Heart left ventricle (tissue), 13 donors: ENCODE data around the gene DVL1.

Source experiments
- POLR2A ChIP-seq, 2 donors: fragments of 450-650 bp; IDR thresholded peaks; one replicate each; pipeline ENCODE4 v1.6.1; 2017; ENCODE audit warnings: antibody characterized with exemption in 2 of 2, mild to moderate bottlenecking in 2 of 2, moderate library complexity in 2 of 2
- TF ChIP-seq, protein P1 (sequence below), 12 donors: fragments of 200-600 bp; sonication (generic) in 4 of 12; IDR thresholded peaks; one replicate each; pipeline versions ENCODE4 v1.5.0 to v1.8.0; 2018 to 2022; ENCODE audit warnings: antibody characterized with exemption in 12 of 12, mild to moderate bottlenecking in 5 of 12
- donor health status: ischemic (EF 13 %, LVEDD 7.1; RV severe dilation, severe dysfunction).
- donor health status: DM: no; HTN: yes; CAD: no.
- donor health status: DM: no; HTN: no; CAD: no.
- donor health status: ischemic (EF 25% LVEDD 6.9; RV normal size, moderate dysfunction).
- donor health status: ischemic (EF 25% LVEDD 5.7; RV mildly dilated, moderate dysfunction).
- donor health status: ischemic (EF 35%, LVEDD 5.7; RV mildly dilated, moderate dysfunction).
- donor health status: nonischemic (EF 11% LVEDD 7.7; RV severe dilation, severe dysfunction).
- donor health status: DM: yes; HTN: yes; CAD: no.
- donor health status: PGD.
- donor health status: ischemic (EF 29% LVEDD 5.4; RV normal size, mild dysfunction).
- donor health status: nonischemic (EF 23%, LVEDD 6.1; RV moderate dilation, normal function).

DNA sequence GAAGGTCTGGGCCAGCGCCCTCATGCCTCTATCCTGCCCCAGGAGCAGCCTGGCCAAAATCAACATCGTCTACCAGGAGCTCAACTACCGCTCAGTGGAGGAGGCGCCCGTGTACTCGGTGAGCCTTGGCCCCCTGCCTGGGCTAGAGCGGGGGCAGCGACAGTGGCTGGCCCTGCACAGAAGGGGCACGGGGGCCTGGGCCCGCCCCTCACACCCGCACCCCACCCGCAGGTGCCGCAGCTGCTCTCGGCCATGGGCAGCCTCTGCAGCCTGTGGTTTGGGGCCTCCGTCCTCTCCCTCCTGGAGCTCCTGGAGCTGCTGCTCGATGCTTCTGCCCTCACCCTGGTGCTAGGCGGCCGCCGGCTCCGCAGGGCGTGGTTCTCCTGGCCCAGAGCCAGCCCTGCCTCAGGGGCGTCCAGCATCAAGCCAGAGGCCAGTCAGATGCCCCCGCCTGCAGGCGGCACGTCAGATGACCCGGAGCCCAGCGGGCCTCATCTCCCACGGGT, 58.1 kb downstream of the DVL1 start:
- TF ChIP-seq, protein P1, sequence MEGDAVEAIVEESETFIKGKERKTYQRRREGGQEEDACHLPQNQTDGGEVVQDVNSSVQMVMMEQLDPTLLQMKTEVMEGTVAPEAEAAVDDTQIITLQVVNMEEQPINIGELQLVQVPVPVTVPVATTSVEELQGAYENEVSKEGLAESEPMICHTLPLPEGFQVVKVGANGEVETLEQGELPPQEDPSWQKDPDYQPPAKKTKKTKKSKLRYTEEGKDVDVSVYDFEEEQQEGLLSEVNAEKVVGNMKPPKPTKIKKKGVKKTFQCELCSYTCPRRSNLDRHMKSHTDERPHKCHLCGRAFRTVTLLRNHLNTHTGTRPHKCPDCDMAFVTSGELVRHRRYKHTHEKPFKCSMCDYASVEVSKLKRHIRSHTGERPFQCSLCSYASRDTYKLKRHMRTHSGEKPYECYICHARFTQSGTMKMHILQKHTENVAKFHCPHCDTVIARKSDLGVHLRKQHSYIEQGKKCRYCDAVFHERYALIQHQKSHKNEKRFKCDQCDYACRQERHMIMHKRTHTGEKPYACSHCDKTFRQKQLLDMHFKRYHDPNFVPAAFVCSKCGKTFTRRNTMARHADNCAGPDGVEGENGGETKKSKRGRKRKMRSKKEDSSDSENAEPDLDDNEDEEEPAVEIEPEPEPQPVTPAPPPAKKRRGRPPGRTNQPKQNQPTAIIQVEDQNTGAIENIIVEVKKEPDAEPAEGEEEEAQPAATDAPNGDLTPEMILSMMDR (IDR thresholded peaks at IDR 0.05): no peak
- no peak for TF ChIP-seq POLR2A (IDR thresholded peaks at IDR 0.05)
